Esophagus mucosa (tissue), 1 donor: ENCODE measurements around the gene NPR2. TPM values are rescaled to one million over a fixed set of nuclear protein-coding genes. Genes with fewer than 3 reads are reported as not detected.

Experiments used
- ATAC-seq: fragments of 200-7000 bp; cut with Tn5 transposase; one replicate; pipeline ENCODE4 v1.9.1; 2020
- total RNA-seq: library from RNA; stranded (reverse); gene quantifications from one replicate; pipeline ENCODE4 v1.2.4, GENCODE V29; 2023
- donor health status: DM: yes; HTN: yes; CAD: no.

The NPR2 gene
- total RNA-seq, result 1.3 TPM

GRCh38 chr9:35791297-35791921 lies at the start of gene NPR2:
TSS of gene NPR2 (plus strand) at chr9:35791591. CDS start at chr9:35792409, 818 bp downstream.
- no peak for ATAC-seq

GRCh38 chr9:35741740-35742139 lies 49.7 kb upstream of the NPR2 start:
- no peak for ATAC-seq

GRCh38 chr9:35743452-35743851 lies 47.9 kb upstream of the NPR2 start:
- no peak for ATAC-seq

- ATAC-seq, result no peak
Measured at GRCh38 chr9:35743880-35744518, 47.4 kb upstream of the NPR2 start.

- ATAC-seq, result no peak
Measured at GRCh38 chr9:35745569-35745968, 45.8 kb upstream of the NPR2 start.

GRCh38 chr9:35746583-35746982 lies 44.8 kb upstream of the NPR2 start:
- ATAC-seq, result no peak

- peak; percentile 3 for ATAC-seq
Measured at GRCh38 chr9:35748242-35748857, 43.0 kb upstream of the NPR2 start.

GRCh38 chr9:35748858-35749514 lies 42.4 kb upstream of the NPR2 start, which contains the start of the genes GBA2 and RGP1:
TSS of gene GBA2 (minus strand) at chr9:35749228. CDS start at chr9:35748704, 524 bp downstream.
TSS of gene RGP1 (plus strand) at chr9:35749287. CDS start at chr9:35749756, 469 bp downstream.
- ATAC-seq, result peak; percentile 83

GRCh38 chr9:35749515-35750255 lies 41.7 kb upstream of the NPR2 start:
- peak; percentile 39 for ATAC-seq

- ATAC-seq, result no peak
Measured at GRCh38 chr9:35750256-35750531, 41.2 kb upstream of the NPR2 start.

- ATAC-seq, result no peak
Measured at GRCh38 chr9:35753466-35753865, 37.9 kb upstream of the NPR2 start.

- ATAC-seq, result no peak
Measured at GRCh38 chr9:35754264-35754663, 37.1 kb upstream of the NPR2 start, which contains the start of gene MSMP. TSS of gene MSMP (minus strand) at chr9:35754276. CDS start at chr9:35754129, 147 bp downstream.

- ATAC-seq, result no peak
Measured at GRCh38 chr9:35755071-35755470, 36.3 kb upstream of the NPR2 start.

GRCh38 chr9:35756275-35757225 lies 34.8 kb upstream of the NPR2 start:
- peak; percentile 50 for ATAC-seq

- peak; percentile 35 for ATAC-seq
Measured at GRCh38 chr9:35757226-35757891, 34.0 kb upstream of the NPR2 start.

GRCh38 chr9:35757892-35758275 lies 33.5 kb upstream of the NPR2 start:
- no peak for ATAC-seq

- ATAC-seq, result no peak
Measured at GRCh38 chr9:35758475-35759050, 32.8 kb upstream of the NPR2 start.

GRCh38 chr9:35759795-35760194 lies 31.6 kb upstream of the NPR2 start:
- ATAC-seq, result no peak

- ATAC-seq, result no peak
Measured at GRCh38 chr9:35760651-35761050, 30.7 kb upstream of the NPR2 start.

GRCh38 chr9:35763181-35763580 lies 28.2 kb upstream of the NPR2 start:
- peak; percentile 95 for ATAC-seq

- no peak for ATAC-seq
Measured at GRCh38 chr9:35763803-35764202, 27.6 kb upstream of the NPR2 start.
